Chondrocyte (in vitro differentiated cells): ENCODE results near the gene VAV2. TPM values are rescaled to one million over a fixed set of nuclear protein-coding genes. Genes with fewer than 3 reads are reported as not detected.

Experiments
- DNase-seq: peaks from one replicate; pipeline ENCODE4 v3.0.0; 2021; ENCODE audit warnings: mixed read lengths, low spot score
- H3K27ac Mint-ChIP-seq: one replicate; pipeline ENCODE4 v1.8.0; 2021; ENCODE audit warnings: mild to moderate bottlenecking, moderate library complexity, mixed read lengths; ENCODE audit not compliant: unreplicated experiment
- H3K27me3 Mint-ChIP-seq: 2 replicates; pipeline ENCODE4 v1.8.0; 2021; ENCODE audit warnings: low read depth, mixed read lengths
- H3K36me3 Mint-ChIP-seq: 2 replicates; pipeline ENCODE4 v1.8.0; 2021; ENCODE audit warnings: low read depth, mixed read lengths
- H3K4me1 Mint-ChIP-seq: 2 replicates; pipeline ENCODE4 v1.8.0; 2021; ENCODE audit warnings: low read depth, mild to moderate bottlenecking, mixed read lengths
- H3K4me3 Mint-ChIP-seq: one replicate; pipeline ENCODE4 v1.8.0; 2021; ENCODE audit warnings: mild to moderate bottlenecking, moderate library complexity, mixed read lengths; ENCODE audit not compliant: unreplicated experiment
- H3K9me3 Mint-ChIP-seq: 2 replicates; pipeline ENCODE4 v1.8.0; 2021; ENCODE audit warnings: low read depth, mixed read lengths
- total RNA-seq: library from RNA; stranded (reverse); gene quantifications from 3 replicates; pipeline ENCODE4 v1.2.1, GENCODE V29; 2021
- TF ChIP-seq, protein P1 (sequence below): fragments of 200-600 bp; sonication (generic); IDR thresholded peaks from 2 replicates; pipeline ENCODE4 v1.5.0; 2021; ENCODE audit warnings: antibody characterized with exemption, mild to moderate bottlenecking, moderate library complexity

Gene VAV2
- total RNA-seq, 1 donor from 2014 or later: 17.7 TPM

DNA sequence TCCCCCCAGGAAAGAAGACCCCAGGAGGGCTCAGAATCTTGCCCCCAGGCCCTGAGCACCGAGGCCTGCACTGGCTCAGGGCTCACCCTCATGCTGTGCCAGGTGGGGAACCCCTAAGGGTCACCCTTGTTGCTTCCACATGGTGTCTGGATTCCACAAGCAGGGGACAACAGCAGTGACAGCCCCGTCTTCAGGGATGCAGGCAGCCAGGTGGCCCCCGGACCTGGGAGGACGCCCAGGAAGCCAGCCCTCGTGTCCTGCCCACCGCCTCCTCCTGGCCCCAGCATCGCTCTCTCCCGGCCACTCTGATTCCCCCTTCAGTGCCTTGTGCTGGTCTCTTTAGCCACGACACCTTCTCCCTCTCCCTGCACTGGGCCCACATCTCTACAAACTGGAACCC, 194.0 kb downstream of the VAV2 start:
- Mint-ChIP-seq H3K9me3 (no peaks in the 10 kb centered on the region), H3K27ac (no peak overlapping the region), H3K4me3 (no peak overlapping the region), H3K4me1 (peaks cover 6% of the 10 kb centered on the region), H3K36me3 (peaks cover 10% of the 10 kb centered on the region), H3K27me3 (no peaks in the 10 kb centered on the region)
- TF ChIP-seq, protein P1, sequence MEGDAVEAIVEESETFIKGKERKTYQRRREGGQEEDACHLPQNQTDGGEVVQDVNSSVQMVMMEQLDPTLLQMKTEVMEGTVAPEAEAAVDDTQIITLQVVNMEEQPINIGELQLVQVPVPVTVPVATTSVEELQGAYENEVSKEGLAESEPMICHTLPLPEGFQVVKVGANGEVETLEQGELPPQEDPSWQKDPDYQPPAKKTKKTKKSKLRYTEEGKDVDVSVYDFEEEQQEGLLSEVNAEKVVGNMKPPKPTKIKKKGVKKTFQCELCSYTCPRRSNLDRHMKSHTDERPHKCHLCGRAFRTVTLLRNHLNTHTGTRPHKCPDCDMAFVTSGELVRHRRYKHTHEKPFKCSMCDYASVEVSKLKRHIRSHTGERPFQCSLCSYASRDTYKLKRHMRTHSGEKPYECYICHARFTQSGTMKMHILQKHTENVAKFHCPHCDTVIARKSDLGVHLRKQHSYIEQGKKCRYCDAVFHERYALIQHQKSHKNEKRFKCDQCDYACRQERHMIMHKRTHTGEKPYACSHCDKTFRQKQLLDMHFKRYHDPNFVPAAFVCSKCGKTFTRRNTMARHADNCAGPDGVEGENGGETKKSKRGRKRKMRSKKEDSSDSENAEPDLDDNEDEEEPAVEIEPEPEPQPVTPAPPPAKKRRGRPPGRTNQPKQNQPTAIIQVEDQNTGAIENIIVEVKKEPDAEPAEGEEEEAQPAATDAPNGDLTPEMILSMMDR: no peak
- no peak for DNase-seq

DNA sequence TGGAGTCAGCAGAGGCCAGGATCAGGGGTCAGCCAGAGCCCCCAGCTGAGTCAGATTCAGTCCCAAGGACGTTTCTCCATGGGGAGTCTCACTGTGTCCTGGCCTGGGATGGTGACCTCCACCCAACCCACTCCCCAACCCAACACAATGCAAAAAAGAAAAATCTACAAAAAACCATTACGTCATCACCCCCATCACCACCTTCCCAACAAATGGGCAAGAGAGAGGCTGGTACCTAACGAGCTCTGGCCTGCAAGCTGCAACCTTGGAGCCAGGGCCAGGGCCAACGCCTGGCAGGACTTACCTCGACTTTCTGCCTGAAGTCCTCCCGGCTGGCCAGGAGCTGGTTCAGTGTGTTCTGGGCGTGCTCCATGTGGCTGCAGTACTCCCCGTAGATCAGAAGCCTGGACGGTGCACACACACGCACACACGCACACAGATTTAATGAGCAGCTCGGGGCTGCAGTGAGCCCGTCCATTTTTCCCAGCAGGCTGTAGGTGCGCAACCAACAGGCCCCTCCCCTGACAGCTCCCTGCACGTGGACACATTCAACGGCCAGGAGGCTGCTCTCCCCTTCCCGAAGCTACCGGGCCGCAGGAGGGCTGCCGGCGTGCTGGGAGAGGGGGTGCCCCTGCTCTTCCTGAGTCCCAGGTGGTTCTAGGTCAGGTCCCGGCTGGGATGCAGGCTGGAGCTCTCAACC, 194.6 kb downstream of the VAV2 start:
- no peak for DNase-seq

DNA sequence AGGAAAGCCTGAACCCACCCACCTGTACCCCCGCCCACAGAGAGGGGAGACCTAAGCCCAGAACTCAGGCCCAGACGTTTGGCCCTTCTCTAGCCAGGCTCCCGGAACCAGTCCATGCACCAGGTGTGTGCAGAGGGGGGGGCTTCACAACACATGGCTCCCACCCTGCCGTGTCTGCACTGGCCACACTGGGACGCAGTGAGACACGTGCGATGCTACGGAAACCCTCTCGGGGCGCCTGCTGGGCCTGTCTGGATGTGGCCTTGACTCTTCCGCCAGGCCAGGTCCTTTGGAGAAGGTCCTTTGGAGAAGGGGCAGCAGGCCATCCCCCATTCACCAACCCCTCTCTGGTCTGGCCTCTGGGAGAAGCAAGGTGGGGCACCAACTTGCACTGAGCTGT, 195.6 kb downstream of the VAV2 start:
- H3K27ac Mint-ChIP-seq: no peak overlapping the region
- H3K4me1 Mint-ChIP-seq: peaks cover 7% of the 10 kb centered on the region
- no peak for DNase-seq
- H3K27me3 Mint-ChIP-seq: no peaks in the 10 kb centered on the region
- TF ChIP-seq, protein P1: no peak
- H3K36me3 Mint-ChIP-seq: peaks cover 9% of the 10 kb centered on the region
- no peak overlapping the region for H3K4me3 Mint-ChIP-seq
- no peaks in the 10 kb centered on the region for H3K9me3 Mint-ChIP-seq

More for the DNA sequence above, 194.6 kb downstream of the VAV2 start:
- Mint-ChIP-seq H3K27me3 (no peaks in the 10 kb centered on the region), H3K4me3 (no peak overlapping the region), H3K36me3 (peaks cover 10% of the 10 kb centered on the region), H3K27ac (no peak overlapping the region), H3K4me1 (peaks cover 7% of the 10 kb centered on the region), H3K9me3 (no peaks in the 10 kb centered on the region)
- TF ChIP-seq, protein P1: no peak

DNA sequence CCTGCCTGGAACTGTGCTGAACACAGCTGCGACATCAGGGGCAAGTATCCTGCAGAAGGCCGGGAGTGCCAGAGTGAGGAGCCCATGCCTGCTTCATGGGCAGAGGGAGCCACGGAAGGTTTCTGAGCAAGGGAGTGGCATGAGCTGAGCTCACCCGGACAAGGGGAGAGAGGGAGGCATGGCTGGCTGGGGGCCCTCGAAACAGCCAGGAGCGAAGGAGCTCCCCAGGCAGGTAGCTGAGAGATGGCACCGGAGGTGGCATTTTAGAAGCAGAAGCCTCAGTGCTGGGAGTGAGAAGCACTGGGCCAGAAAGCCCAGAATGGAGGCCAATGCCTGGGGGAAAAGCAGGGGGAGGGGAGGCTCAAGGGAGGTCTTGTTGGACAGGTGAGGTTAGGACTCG, 197.1 kb downstream of the VAV2 start:
- H3K36me3 Mint-ChIP-seq: peaks cover 11% of the 10 kb centered on the region
- H3K4me3 Mint-ChIP-seq: no peak overlapping the region
- H3K4me1 Mint-ChIP-seq: peaks cover 7% of the 10 kb centered on the region
- H3K27ac Mint-ChIP-seq: no peak overlapping the region
- H3K9me3 Mint-ChIP-seq: no peaks in the 10 kb centered on the region
- TF ChIP-seq, protein P1: no peak
- H3K27me3 Mint-ChIP-seq: no peaks in the 10 kb centered on the region
- DNase-seq: no peak

DNA sequence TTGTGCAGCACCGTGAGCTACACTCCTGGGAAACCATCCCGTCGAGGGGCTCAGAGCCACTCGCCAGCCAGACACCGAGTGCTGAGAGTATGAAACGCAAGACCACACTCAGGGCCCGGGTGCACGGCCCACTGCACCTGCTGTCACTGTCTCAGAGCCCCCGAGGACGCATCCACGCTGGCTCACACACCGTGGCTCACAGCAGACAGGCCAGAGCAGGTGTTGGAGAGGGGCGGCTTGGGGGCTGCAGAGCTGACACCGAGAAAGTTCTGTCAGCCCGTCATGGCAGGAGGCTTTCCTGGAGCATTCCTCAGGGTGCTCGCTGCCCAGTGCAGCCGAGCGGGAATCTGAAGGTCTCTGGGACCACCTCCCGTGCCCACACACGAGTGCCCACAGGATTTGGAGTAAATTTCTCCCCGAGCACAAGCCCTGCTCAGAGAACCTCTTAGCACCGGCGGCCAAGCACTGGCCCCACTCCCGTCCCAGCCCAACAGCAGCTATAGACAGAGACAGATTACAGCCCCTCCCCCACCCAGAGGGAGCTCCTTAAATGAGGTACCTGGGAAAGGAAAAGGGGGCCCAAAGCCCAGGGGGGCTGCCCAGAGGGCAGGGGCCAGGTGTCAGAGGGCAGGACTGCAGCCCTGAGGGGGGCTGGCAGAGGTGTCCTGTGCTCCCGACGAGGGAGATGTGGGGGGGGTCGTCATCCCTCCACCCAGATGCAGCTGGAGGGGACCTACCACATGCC, 197.9 kb downstream of the VAV2 start:
- Mint-ChIP-seq H3K9me3 (no peaks in the 10 kb centered on the region), H3K27ac (no peak overlapping the region), H3K4me3 (no peak overlapping the region), H3K36me3 (peaks cover 11% of the 10 kb centered on the region), H3K27me3 (no peaks in the 10 kb centered on the region), H3K4me1 (peaks cover 7% of the 10 kb centered on the region)
- TF ChIP-seq, protein P1: no peak
- DNase-seq: no peak
